OCI-LY7 (cell line): ENCODE results near the gene PAMR1. TPM values are rescaled to one million over a fixed set of nuclear protein-coding genes. Genes with fewer than 3 reads are reported as not detected.

ENCODE experiments used
- BruUV-seq: library from RNA; stranded (reverse); fragments of 400-500 nt; replicated peaks from 2 replicates; lab custom pipeline; 2021; lab: Mats Ljungman, UMichigan
- CTCF ChIA-PET: fragments of 300-600 bp; sonication (Branson Sonifier 250); formaldehyde crosslinking; loops from one replicate; lab custom pipeline; 2022; ENCODE audit warnings: antibody characterized with exemption; ENCODE audit not compliant: unreplicated experiment; lab: Charles Lee
- POLR2A ChIA-PET: fragments of 300-600 bp; sonication (Branson Sonifier 250); formaldehyde crosslinking; loops from one replicate; lab custom pipeline; 2022; ENCODE audit warnings: antibody characterized with exemption; lab: Charles Lee
- DNase-seq: peaks from one replicate; pipeline ENCODE4 v3.0.0-alpha.2; 2015; ENCODE audit warnings: low spot score
- H2AFZ ChIP-seq: fragments of 200-600 bp; sonication (generic), shearing (Covaris generic); 2 replicates; pipeline ENCODE4 v1.6.1; 2014; ENCODE audit warnings: mild to moderate bottlenecking, antibody characterized with exemption, low read length, moderate library complexity
- H3K27ac ChIP-seq: fragments of 200-600 bp; sonication (generic); 2 replicates; pipeline ENCODE4 v1.5.1; 2014; ENCODE audit warnings: mixed run types, low read depth, mild to moderate bottlenecking, moderate library complexity, low read length, inconsistent platforms; ENCODE audit not compliant: poor library complexity, severe bottlenecking
- H3K36me3 ChIP-seq: fragments of 200-600 bp; sonication (generic); 2 replicates; pipeline ENCODE4 v1.6.1; 2014; ENCODE audit warnings: mild to moderate bottlenecking, antibody characterized with exemption, low read length, moderate library complexity, mixed read lengths; ENCODE audit not compliant: insufficient read depth
- H3K4me1 ChIP-seq: fragments of 200-600 bp; sonication (generic); 2 replicates; pipeline ENCODE4 v1.5.1; 2014; ENCODE audit warnings: mild to moderate bottlenecking, low read length; ENCODE audit not compliant: insufficient read depth, poor library complexity, severe bottlenecking
- H3K4me2 ChIP-seq: fragments of 200-600 bp; sonication (generic); 2 replicates; pipeline ENCODE4 v1.6.1; 2014; ENCODE audit warnings: mild to moderate bottlenecking, low read length
- H3K4me3 ChIP-seq: fragments of 200-600 bp; sonication (generic); 2 replicates; pipeline ENCODE4 v1.5.1; 2014; ENCODE audit warnings: mild to moderate bottlenecking, low read depth, low read length; ENCODE audit not compliant: poor library complexity, severe bottlenecking
- H3K79me2 ChIP-seq: fragments of 200-600 bp; sonication (generic); 2 replicates; pipeline ENCODE4 v1.6.1; 2016; ENCODE audit warnings: low read depth, mild to moderate bottlenecking, low read length, moderate library complexity, mixed read lengths; ENCODE audit not compliant: insufficient read depth
- H3K9me2 ChIP-seq: fragments of 200-600 bp; sonication (generic); 2 replicates; pipeline ENCODE4 v1.6.1; 2016; ENCODE audit warnings: mild to moderate bottlenecking, low read length, mixed read lengths; ENCODE audit not compliant: insufficient read depth
- H3K9me3 ChIP-seq: fragments of 200-600 bp; sonication (generic); 2 replicates; pipeline ENCODE4 v1.6.1; 2014; ENCODE audit warnings: mild to moderate bottlenecking, mixed run types, low read length, mixed read lengths
- H4K20me1 ChIP-seq: fragments of 200-600 bp; sonication (generic); 2 replicates; pipeline ENCODE4 v1.6.1; 2014; ENCODE audit warnings: mild to moderate bottlenecking, antibody characterized with exemption, low read length, moderate library complexity, mixed read lengths; ENCODE audit not compliant: insufficient read depth
- EZH2phosphoT487 ChIP-seq: fragments of 200-600 bp; sonication (generic); IDR thresholded peaks from 2 replicates; pipeline ENCODE4 v1.6.1; 2018; ENCODE audit warnings: low read depth, borderline replicate concordance, mild to moderate bottlenecking, mixed run types, antibody characterized with exemption, low read length, moderate library complexity, mixed read lengths
- intact Hi-C: fragments of 100-400 bp; cut with micrococcal nuclease; formaldehyde crosslinking; loops from one replicate; pipeline ENCODE4 v1.10.0; 2022; ENCODE audit not compliant: unreplicated experiment
- total RNA-seq, 2 experiments: library from RNA; depleted of rRNA in 1 of 2; stranded (reverse); fragments of >200 nt in 1 of 2; shearing (Covaris generic) in 1 of 2; gene quantifications; 2 replicates each; pipeline ENCODE4 v1.2.3, GENCODE V29; 2014 to 2022
- TF ChIP-seq, protein P1 (sequence below): fragments of 200-600 bp; sonication (generic); conservative IDR thresholded peaks from 2 replicates; pipeline ENCODE4 v1.5.1; 2014; ENCODE audit warnings: mild to moderate bottlenecking, antibody characterized with exemption, low read length, moderate library complexity, mixed read lengths

PAMR1 gene
- total RNA-seq, 2 experiments from 2014 or later: not detected

DNA sequence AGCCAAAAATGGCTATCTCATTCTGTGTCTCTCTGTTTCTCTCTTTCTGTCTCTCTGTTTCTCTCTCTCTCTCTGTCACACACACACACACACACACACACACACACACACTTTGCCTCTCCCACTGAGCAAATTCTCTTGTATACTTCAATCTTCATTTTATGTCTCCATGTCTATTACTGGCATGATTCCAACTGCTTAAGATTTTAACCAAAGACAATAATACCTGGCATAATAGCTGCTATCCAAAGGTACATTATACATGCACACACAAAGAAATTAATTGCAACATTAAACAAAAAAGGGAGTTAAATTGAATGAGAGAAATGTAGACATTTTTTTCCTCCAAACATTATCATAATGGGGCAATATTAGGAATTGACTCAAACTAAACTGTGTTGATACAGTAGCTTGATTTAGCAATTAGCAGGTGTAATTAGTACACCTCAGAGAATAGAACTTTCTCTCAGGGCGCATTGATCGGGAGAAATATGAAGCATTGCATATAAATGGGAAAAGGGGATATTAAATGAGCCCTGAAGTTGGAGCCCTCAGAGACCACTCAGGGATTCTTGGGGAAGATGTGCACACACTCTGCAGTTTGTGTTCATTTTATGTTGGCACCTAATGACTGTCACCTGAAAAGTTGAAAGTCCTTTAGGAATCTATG lies 88.7 kb downstream of the PAMR1 start:
- ChIA-PET POLR2A (interaction anchor here (0.5 to 0.8 kb wide), 2 partner anchors 72 to 1573 kb away, joined by 3 read pairs; no protein-coding TSS in a partner anchor), CTCF (no interaction called here)
- no peaks in the 10 kb centered on the region for H3K36me3 ChIP-seq
- intact Hi-C loops: no loop called here
- H3K4me1 ChIP-seq: no peaks in the 10 kb centered on the region
- H2AFZ ChIP-seq: no peak overlapping the region
- no peak for TF ChIP-seq EZH2phosphoT487
- TF ChIP-seq, protein P1, sequence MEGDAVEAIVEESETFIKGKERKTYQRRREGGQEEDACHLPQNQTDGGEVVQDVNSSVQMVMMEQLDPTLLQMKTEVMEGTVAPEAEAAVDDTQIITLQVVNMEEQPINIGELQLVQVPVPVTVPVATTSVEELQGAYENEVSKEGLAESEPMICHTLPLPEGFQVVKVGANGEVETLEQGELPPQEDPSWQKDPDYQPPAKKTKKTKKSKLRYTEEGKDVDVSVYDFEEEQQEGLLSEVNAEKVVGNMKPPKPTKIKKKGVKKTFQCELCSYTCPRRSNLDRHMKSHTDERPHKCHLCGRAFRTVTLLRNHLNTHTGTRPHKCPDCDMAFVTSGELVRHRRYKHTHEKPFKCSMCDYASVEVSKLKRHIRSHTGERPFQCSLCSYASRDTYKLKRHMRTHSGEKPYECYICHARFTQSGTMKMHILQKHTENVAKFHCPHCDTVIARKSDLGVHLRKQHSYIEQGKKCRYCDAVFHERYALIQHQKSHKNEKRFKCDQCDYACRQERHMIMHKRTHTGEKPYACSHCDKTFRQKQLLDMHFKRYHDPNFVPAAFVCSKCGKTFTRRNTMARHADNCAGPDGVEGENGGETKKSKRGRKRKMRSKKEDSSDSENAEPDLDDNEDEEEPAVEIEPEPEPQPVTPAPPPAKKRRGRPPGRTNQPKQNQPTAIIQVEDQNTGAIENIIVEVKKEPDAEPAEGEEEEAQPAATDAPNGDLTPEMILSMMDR: no peak
- H3K79me2 ChIP-seq: no peaks in the 10 kb centered on the region
- H3K9me2 ChIP-seq: no peaks in the 10 kb centered on the region
- no peak overlapping the region for H3K4me3 ChIP-seq
- no peaks in the 10 kb centered on the region for H3K9me3 ChIP-seq
- no peak overlapping the region for H3K4me2 ChIP-seq
- H3K27ac ChIP-seq: no peak overlapping the region
- H4K20me1 ChIP-seq: no peaks in the 10 kb centered on the region
- no peak for DNase-seq
- BruUV-seq: no TSS peak

DNA sequence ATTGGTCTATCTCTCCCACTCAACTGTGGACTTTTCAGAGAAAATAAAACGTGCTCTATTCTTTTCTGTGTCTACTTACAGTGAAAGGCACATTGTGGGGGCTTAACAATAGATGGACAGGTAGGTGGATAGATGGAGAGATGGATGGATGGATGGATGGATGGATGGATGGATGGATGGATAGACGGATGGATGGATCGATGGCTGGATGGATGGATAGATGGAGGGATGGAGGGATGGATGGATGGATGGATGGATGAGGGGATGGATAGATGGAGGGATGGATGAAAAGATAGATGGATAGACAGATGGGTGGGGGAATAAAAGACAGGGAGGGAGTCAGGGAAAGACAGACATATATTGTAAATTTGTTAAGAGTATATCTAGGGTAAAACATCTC lies 91.8 kb downstream of the PAMR1 start:
- no peak for DNase-seq
- no TSS peak for BruUV-seq
- H3K4me1 ChIP-seq: no peaks in the 10 kb centered on the region
- no peaks in the 10 kb centered on the region for H3K79me2 ChIP-seq
- H3K4me3 ChIP-seq: no peak overlapping the region
- TF ChIP-seq, protein P1: no peak
- TF ChIP-seq EZH2phosphoT487: no peak
- no peaks in the 10 kb centered on the region for H3K9me3 ChIP-seq
- ChIA-PET POLR2A (no interaction called here), CTCF (no interaction called here)
- H3K4me2 ChIP-seq: no peak overlapping the region
- H3K9me2 ChIP-seq: no peaks in the 10 kb centered on the region
- H3K36me3 ChIP-seq: no peaks in the 10 kb centered on the region
- H3K27ac ChIP-seq: no peak overlapping the region
- no peaks in the 10 kb centered on the region for H4K20me1 ChIP-seq
- H2AFZ ChIP-seq: no peak overlapping the region
- intact Hi-C loops: no loop called here

DNA sequence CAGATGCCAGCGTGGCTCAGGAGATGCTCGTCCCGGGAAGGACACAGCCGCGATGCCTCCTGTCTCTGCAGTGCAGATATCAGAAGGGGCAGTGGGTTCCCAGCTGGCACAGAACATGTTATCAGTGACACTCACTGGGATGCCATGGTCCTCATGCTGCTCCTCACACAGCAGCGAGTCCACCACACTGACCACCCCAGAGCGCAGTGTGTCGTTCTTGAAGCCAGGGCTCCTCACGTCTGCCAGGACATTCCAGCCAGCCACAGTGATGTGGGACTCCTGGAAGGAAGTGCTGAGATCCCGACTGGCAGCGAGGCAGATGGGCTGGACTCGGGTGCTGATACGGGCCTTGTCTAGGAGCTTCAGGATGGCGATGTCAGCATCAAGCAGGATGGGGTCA lies 93.0 kb downstream of the PAMR1 start:
- H3K79me2 ChIP-seq: no peaks in the 10 kb centered on the region
- CTCF ChIA-PET: no interaction called here
- H3K4me1 ChIP-seq: no peaks in the 10 kb centered on the region
- no peaks in the 10 kb centered on the region for H3K36me3 ChIP-seq
- POLR2A ChIA-PET: no interaction called here
- no peak overlapping the region for H2AFZ ChIP-seq
- DNase-seq: no peak
- H3K9me3 ChIP-seq: no peaks in the 10 kb centered on the region
- intact Hi-C loops: no loop called here
- BruUV-seq: no TSS peak
- no peak overlapping the region for H3K4me3 ChIP-seq
- no peaks in the 10 kb centered on the region for H4K20me1 ChIP-seq
- no peaks in the 10 kb centered on the region for H3K9me2 ChIP-seq
- H3K27ac ChIP-seq: no peak overlapping the region
- no peak overlapping the region for H3K4me2 ChIP-seq
- TF ChIP-seq, protein P1: no peak
